ENCODE data around the gene CTTN.

CTTN gene

DNA sequence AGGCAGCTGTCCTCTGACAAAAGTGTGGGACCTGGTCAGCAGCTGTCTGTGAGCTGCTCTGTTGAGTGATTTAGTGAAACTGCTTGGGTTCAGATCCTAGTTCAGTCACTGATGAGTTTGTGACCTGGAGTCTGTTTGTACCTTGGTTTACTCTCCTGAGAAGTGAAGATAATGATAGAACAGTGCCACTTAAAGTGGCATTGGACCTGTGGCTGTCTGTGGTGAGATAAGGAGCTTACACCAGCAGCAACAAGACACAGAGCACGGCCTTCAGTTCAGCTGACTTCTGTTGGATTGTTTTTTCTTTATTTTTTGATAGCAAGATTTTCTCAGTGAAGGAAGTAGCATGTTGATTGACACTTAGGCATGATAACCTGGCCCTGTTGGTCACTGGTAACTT, 46.2 kb upstream of the CTTN start:
- Histone ChIP-seq H3K4me1 (ENCODE audit: insufficient read depth, low read length, poor library complexity, severe bottlenecking) (no peaks in the 10 kb centered on the region), H4K20me1 (ENCODE audit: insufficient read depth, low read length, poor library complexity, severe bottlenecking) (peaks cover 4% of the 10 kb centered on the region), H3K9me2 (replicated peaks; ENCODE audit: low read depth, low read length) (no peaks in the 10 kb centered on the region), H3K4me3 (ENCODE audit: low read length, poor library complexity, severe bottlenecking) (no peak overlapping the region), H3F3A (ENCODE audit: low read depth) (no peaks in the 10 kb centered on the region), H3K9me3 (ENCODE audit: insufficient read depth, low read depth, low read length) (no peaks in the 10 kb centered on the region), H3K9ac (ENCODE audit: low read depth, low read length, poor library complexity, severe bottlenecking) (no peak overlapping the region), H3K27me3 (ENCODE audit: insufficient read depth, low read length, poor library complexity, severe bottlenecking) (no peaks in the 10 kb centered on the region), H3K79me2 (ENCODE audit: insufficient read depth, low read length) (no peaks in the 10 kb centered on the region), H2AFZ (ENCODE audit: low read length) (no peak overlapping the region), H3K36me3 (ENCODE audit: insufficient read depth, low read length) (peaks cover 51% of the 10 kb centered on the region), H3K4me2 (ENCODE audit: low read depth, low read length, poor library complexity, severe bottlenecking) (no peak overlapping the region)
- TF ChIP-seq, protein P1, sequence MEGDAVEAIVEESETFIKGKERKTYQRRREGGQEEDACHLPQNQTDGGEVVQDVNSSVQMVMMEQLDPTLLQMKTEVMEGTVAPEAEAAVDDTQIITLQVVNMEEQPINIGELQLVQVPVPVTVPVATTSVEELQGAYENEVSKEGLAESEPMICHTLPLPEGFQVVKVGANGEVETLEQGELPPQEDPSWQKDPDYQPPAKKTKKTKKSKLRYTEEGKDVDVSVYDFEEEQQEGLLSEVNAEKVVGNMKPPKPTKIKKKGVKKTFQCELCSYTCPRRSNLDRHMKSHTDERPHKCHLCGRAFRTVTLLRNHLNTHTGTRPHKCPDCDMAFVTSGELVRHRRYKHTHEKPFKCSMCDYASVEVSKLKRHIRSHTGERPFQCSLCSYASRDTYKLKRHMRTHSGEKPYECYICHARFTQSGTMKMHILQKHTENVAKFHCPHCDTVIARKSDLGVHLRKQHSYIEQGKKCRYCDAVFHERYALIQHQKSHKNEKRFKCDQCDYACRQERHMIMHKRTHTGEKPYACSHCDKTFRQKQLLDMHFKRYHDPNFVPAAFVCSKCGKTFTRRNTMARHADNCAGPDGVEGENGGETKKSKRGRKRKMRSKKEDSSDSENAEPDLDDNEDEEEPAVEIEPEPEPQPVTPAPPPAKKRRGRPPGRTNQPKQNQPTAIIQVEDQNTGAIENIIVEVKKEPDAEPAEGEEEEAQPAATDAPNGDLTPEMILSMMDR (conservative IDR thresholded peaks at IDR 0.05; ENCODE audit: low read length), result no peak
- TF ChIP-seq EZH2phosphoT487 (IDR thresholded peaks at IDR 0.05; ENCODE audit: borderline replicate concordance), result no peak

GRCh38 chr11:70352601-70353000, 45.7 kb upstream of the CTTN start:
- H3K9ac ChIP-seq (ENCODE audit: low read depth, low read length, poor library complexity, severe bottlenecking), result no peak overlapping the region
- H3K9me2 ChIP-seq (replicated peaks; ENCODE audit: low read depth, low read length), result no peaks in the 10 kb centered on the region
- H3K4me2 ChIP-seq (ENCODE audit: low read depth, low read length, poor library complexity, severe bottlenecking), result no peak overlapping the region
- H3K79me2 ChIP-seq (ENCODE audit: insufficient read depth, low read length), result no peaks in the 10 kb centered on the region
- H3F3A ChIP-seq (ENCODE audit: low read depth), result no peaks in the 10 kb centered on the region
- TF ChIP-seq, protein P1 (conservative IDR thresholded peaks at IDR 0.05; ENCODE audit: low read length), result no peak
- TF ChIP-seq EZH2phosphoT487 (IDR thresholded peaks at IDR 0.05; ENCODE audit: borderline replicate concordance), result no peak
- no peaks in the 10 kb centered on the region for H3K4me1 ChIP-seq (ENCODE audit: insufficient read depth, low read length, poor library complexity, severe bottlenecking)
- no peaks in the 10 kb centered on the region for H3K27me3 ChIP-seq (ENCODE audit: insufficient read depth, low read length, poor library complexity, severe bottlenecking)
- peaks cover 54% of the 10 kb centered on the region for H3K36me3 ChIP-seq (ENCODE audit: insufficient read depth, low read length)
- peaks cover 4% of the 10 kb centered on the region for H4K20me1 ChIP-seq (ENCODE audit: insufficient read depth, low read length, poor library complexity, severe bottlenecking)
- H3K4me3 ChIP-seq (ENCODE audit: low read length, poor library complexity, severe bottlenecking), result no peak overlapping the region
- H2AFZ ChIP-seq (ENCODE audit: low read length), result no peak overlapping the region
- no peaks in the 10 kb centered on the region for H3K9me3 ChIP-seq (ENCODE audit: insufficient read depth, low read depth, low read length)

DNA sequence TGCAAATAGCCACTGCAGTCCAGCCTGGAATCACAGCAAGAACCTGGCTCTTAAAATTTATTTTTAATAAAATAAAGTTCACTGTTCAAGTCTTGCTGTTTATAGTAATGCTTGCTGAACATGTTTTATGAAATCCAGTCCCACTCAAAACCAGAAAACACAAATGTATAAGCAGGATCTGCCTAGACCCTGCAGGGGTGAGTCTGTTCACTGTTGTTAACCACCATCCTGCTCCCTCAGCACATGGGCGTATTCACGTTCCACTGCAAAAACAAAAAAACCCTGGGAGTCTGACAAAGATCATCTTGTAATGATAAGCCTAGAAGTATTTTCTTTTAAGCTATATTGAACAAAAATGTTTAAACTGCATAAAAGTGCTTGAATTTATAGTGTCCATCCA, 45.0 kb upstream of the CTTN start:
- H3K4me2 ChIP-seq (ENCODE audit: low read depth, low read length, poor library complexity, severe bottlenecking), result no peak overlapping the region
- no peaks in the 10 kb centered on the region for H3K27me3 ChIP-seq (ENCODE audit: insufficient read depth, low read length, poor library complexity, severe bottlenecking)
- H3K4me3 ChIP-seq (ENCODE audit: low read length, poor library complexity, severe bottlenecking), result no peak overlapping the region
- peaks cover 4% of the 10 kb centered on the region for H4K20me1 ChIP-seq (ENCODE audit: insufficient read depth, low read length, poor library complexity, severe bottlenecking)
- H3K79me2 ChIP-seq (ENCODE audit: insufficient read depth, low read length), result no peaks in the 10 kb centered on the region
- no peak overlapping the region for H2AFZ ChIP-seq (ENCODE audit: low read length)
- H3K4me1 ChIP-seq (ENCODE audit: insufficient read depth, low read length, poor library complexity, severe bottlenecking), result no peaks in the 10 kb centered on the region
- peaks cover 56% of the 10 kb centered on the region for H3K36me3 ChIP-seq (ENCODE audit: insufficient read depth, low read length)
- no peak for TF ChIP-seq EZH2phosphoT487 (IDR thresholded peaks at IDR 0.05; ENCODE audit: borderline replicate concordance)
- TF ChIP-seq, protein P1 (conservative IDR thresholded peaks at IDR 0.05; ENCODE audit: low read length), result no peak
- no peak overlapping the region for H3K9ac ChIP-seq (ENCODE audit: low read depth, low read length, poor library complexity, severe bottlenecking)
- no peaks in the 10 kb centered on the region for H3K9me3 ChIP-seq (ENCODE audit: insufficient read depth, low read depth, low read length)
- no peaks in the 10 kb centered on the region for H3F3A ChIP-seq (ENCODE audit: low read depth)
- H3K9me2 ChIP-seq (replicated peaks; ENCODE audit: low read depth, low read length), result no peaks in the 10 kb centered on the region
